Kidney (tissue), 14 donors: Measurements from ENCODE around the gene KRT9. TPM values are rescaled to one million over a fixed set of nuclear protein-coding genes. Genes with fewer than 3 reads are reported as not detected.

Source experiments
- DNase-seq, 5 donors: peaks; one replicate each; pipeline ENCODE4 v3.0.0-alpha.2; 2013 to 2020
- FAIRE-seq: peaks from 2 replicates; lab custom pipeline; 2012; peaks lifted over from hg19 to GRCh38; lab: Jason Lieb, UNC
- H3K27ac ChIP-seq, 2 donors: one replicate each; pipeline ENCODE4 v1.7.0; 2013; ENCODE audit warnings: low read depth in 2 of 2, low read length in 2 of 2, inconsistent platforms in 1 of 2
- H3K27me3 ChIP-seq: one replicate; pipeline ENCODE4 v1.7.1; 2013; ENCODE audit warnings: low read length, inconsistent platforms; ENCODE audit not compliant: control insufficient read depth, insufficient read depth
- H3K36me3 ChIP-seq, 3 donors: one replicate each; pipeline versions ENCODE4 v1.7.0 to v1.7.1; 2013; ENCODE audit warnings: low read length in 3 of 3, control low read depth in 1 of 3, inconsistent platforms in 1 of 3; ENCODE audit not compliant: insufficient read depth in 3 of 3, control insufficient read depth in 2 of 3
- H3K4me1 ChIP-seq, 3 donors: one replicate each; pipeline versions ENCODE4 v1.7.0 to v1.7.1; 2013; ENCODE audit warnings: low read length in 3 of 3, inconsistent platforms in 1 of 3, low read depth in 1 of 3; ENCODE audit not compliant: control insufficient read depth in 2 of 3, insufficient read depth in 2 of 3
- H3K4me3 ChIP-seq, 3 donors: one replicate each; pipeline versions ENCODE4 v1.7.0 to v1.8.1; 2013; ENCODE audit warnings: low read length in 3 of 3, control low read depth in 1 of 3, inconsistent platforms in 1 of 3
- H3K9ac ChIP-seq, 3 donors: one replicate each; pipeline versions ENCODE4 v1.7.0 to v1.7.1; 2013; ENCODE audit warnings: low read length in 3 of 3, control low read depth in 1 of 3, inconsistent platforms in 1 of 3
- H3K9me3 ChIP-seq, 3 donors: one replicate each; pipeline versions ENCODE4 v1.7.0 to v1.7.1; 2013; ENCODE audit warnings: low read length in 3 of 3, control low read depth in 1 of 3, inconsistent platforms in 1 of 3; ENCODE audit not compliant: control insufficient read depth in 2 of 3, insufficient read depth in 1 of 3
- CTCF ChIP-seq: IDR thresholded peaks from 3 replicates; pipeline ENCODE4 v1.5.1; 2012; ENCODE audit warnings: mild to moderate bottlenecking, moderate library complexity, borderline replicate concordance; ENCODE audit not compliant: insufficient read depth; ENCODE audit errors: extremely low read depth
- intact Hi-C: fragments of 100-400 bp; cut with DNase I; formaldehyde crosslinking; loops from one replicate; pipeline ENCODE4 v1.11.1; 2022
- polyA plus RNA-seq: library from polyadenylated mRNA; stranded (reverse); fragments of 350-450 nt; fragmentation: Illumina TruSeq; extraction: RNeasy Lipid Tissue Mini Kit (QIAGEN cat#74804); gene quantifications from one replicate; pipeline ENCODE4 v1.2.3, GENCODE V29; 2014; ENCODE audit warnings: low read depth, low replicate concordance; ENCODE audit not compliant: insufficient read depth
- total RNA-seq: library from RNA; stranded (reverse); fragmentation: NEBNext Ultra II Directional; extraction: Animal tissue kit (Norgen Biotek cat#: 25700); gene quantifications from one replicate; pipeline ENCODE4 v1.2.1, GENCODE V29; 2021
- donor health status: control.
- donor health status: control.
- donor health status: control.
- donor health status: control.
- donor health status: control.
- donor health status: DM: yes; HTN: yes; CAD: no.
- donor health status: Normal renal cell carcinoma (clear cell type).

Gene KRT9
- total and polyA plus RNA-seq, 2 donors from 2014 or later: not detected

GRCh38 chr17:41548844-41549595 is 22.8 kb downstream of the KRT9 start:
- DNase-seq (peak; percentile 91 to 95 (median 93)), FAIRE-seq (no peak)
- peak; percentile 89 for TF ChIP-seq CTCF
- H3K27me3 ChIP-seq: no peaks in the 10 kb centered on the region
- peaks cover 0 to 12% (median 12%) of the 10 kb centered on the region in 3 donors for H3K4me1 ChIP-seq
- intact Hi-C loops: no loop called here
- peak overlapping the region; percentile 39 to 62 for H3K27ac ChIP-seq
- peaks cover 0 to 5% (median 0%) of the 10 kb centered on the region in 3 donors for H3K9me3 ChIP-seq
- no peaks in the 10 kb centered on the region for H3K36me3 ChIP-seq
- peak overlapping the region in 1 of 3 donors; percentile 19 for H3K4me3 ChIP-seq
- peak overlapping the region in 1 of 3 donors; percentile 8 for H3K9ac ChIP-seq

GRCh38 chr17:41547921-41548843 is 23.7 kb downstream of the KRT9 start:
- no peaks in the 10 kb centered on the region for H3K36me3 ChIP-seq
- DNase-seq: peak in 3 of 5 donors; percentile 43 to 95 (median 72)
- intact Hi-C loops: no loop called here
- H3K9me3 ChIP-seq: peaks cover 0 to 5% (median 0%) of the 10 kb centered on the region in 3 donors
- peaks cover 0 to 12% (median 12%) of the 10 kb centered on the region in 3 donors for H3K4me1 ChIP-seq
- no peaks in the 10 kb centered on the region for H3K27me3 ChIP-seq
- H3K4me3 ChIP-seq: peak overlapping the region in 1 of 3 donors; percentile 19
- TF ChIP-seq CTCF: no peak
- no peak overlapping the region for H3K9ac ChIP-seq
- no peak for FAIRE-seq
- H3K27ac ChIP-seq: peak overlapping the region in 1 of 2 donors; percentile 69

- FAIRE-seq: no peak
- Histone ChIP-seq H3K4me1 (peaks cover 0 to 12% (median 12%) of the 10 kb centered on the region in 3 donors), H3K9ac (no peak overlapping the region), H3K27me3 (no peaks in the 10 kb centered on the region), H3K27ac (peak overlapping the region in 1 of 2 donors; percentile 69), H3K36me3 (no peaks in the 10 kb centered on the region), H3K4me3 (no peak overlapping the region), H3K9me3 (peaks cover 0 to 5% (median 0%) of the 10 kb centered on the region in 3 donors)
- peak in 3 of 5 donors; percentile 53 to 59 (median 56) for DNase-seq
- intact Hi-C loops: no loop called here
- no peak for TF ChIP-seq CTCF
These were observed 24.4 kb downstream of the KRT9 start for GRCh38 chr17:41547378-41547841.
